Spleen (tissue), 7 donors: ENCODE data around the gene KCNJ5.

Source experiments
- POLR2AphosphoS5 ChIP-seq, 3 donors: sonication (generic); formaldehyde crosslinking; IDR thresholded peaks; one replicate each; pipeline ENCODE4 v1.5.1; 2017; ENCODE audit warnings: antibody characterized with exemption in 3 of 3
- TF ChIP-seq, protein P1 (sequence below), 11 experiments: fragments of 200-600 bp in 7 of 11; fragments of 450-650 bp in 4 of 11; sonication (generic) in 4 of 11; IDR thresholded peaks in 8 of 11; conservative IDR thresholded peaks in 3 of 11; 1 replicate in 7 of 11; 2 replicates in 4 of 11; pipeline versions ENCODE4 v1.4.0 to v1.8.0; 2016 to 2021; ENCODE audit warnings: antibody characterized with exemption in 11 of 11, inconsistent platforms in 4 of 11, mild to moderate bottlenecking in 1 of 11
- donor health status: DM: no; HTN: no; CAD: no; lungs with moderate emphysema.
- donor health status: DM: no; HTN: no; CAD: no.
- donor health status: DM: no; HTN: no; CAD: no.

GRCh38 chr11:128936606-128937251 is 45.6 kb downstream of the KCNJ5 start:
- TF ChIP-seq, protein P1, sequence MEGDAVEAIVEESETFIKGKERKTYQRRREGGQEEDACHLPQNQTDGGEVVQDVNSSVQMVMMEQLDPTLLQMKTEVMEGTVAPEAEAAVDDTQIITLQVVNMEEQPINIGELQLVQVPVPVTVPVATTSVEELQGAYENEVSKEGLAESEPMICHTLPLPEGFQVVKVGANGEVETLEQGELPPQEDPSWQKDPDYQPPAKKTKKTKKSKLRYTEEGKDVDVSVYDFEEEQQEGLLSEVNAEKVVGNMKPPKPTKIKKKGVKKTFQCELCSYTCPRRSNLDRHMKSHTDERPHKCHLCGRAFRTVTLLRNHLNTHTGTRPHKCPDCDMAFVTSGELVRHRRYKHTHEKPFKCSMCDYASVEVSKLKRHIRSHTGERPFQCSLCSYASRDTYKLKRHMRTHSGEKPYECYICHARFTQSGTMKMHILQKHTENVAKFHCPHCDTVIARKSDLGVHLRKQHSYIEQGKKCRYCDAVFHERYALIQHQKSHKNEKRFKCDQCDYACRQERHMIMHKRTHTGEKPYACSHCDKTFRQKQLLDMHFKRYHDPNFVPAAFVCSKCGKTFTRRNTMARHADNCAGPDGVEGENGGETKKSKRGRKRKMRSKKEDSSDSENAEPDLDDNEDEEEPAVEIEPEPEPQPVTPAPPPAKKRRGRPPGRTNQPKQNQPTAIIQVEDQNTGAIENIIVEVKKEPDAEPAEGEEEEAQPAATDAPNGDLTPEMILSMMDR (IDR thresholded peaks at IDR 0.05 in 8 of 11, conservative IDR thresholded peaks at IDR 0.05 in 3 of 11): no peak
- TF ChIP-seq POLR2AphosphoS5 (IDR thresholded peaks at IDR 0.05): no peak
